Stimulated activated CD4-positive, alpha-beta T cell treated with anti-CD3 and anti-CD28 coated beads, Interleukin-1b, Interleukin-23, amount 100 ng/mL, for 1 hour (primary cell): ENCODE measurements around the gene TCF15.
"Not testable (repeated sequence)": the region's sequence is repeated elsewhere in the genome, so short reads cannot be mapped to it uniquely, and the experiment has no call there.

Source experiments
- DNase-seq, 2 donors: peaks; one replicate each; pipeline ENCODE4 v3.0.0-alpha.2; 2020; ENCODE audit warnings: low read depth in 2 of 2

TCF15 gene

GRCh38 chr20:642398-643174, 32.5 kb upstream of the TCF15 start:
- no peak for DNase-seq

GRCh38 chr20:642013-642397, 31.9 kb upstream of the TCF15 start:
- not testable (repeated sequence) for DNase-seq

GRCh38 chr20:641516-641875, 31.4 kb upstream of the TCF15 start:
- no peak for DNase-seq

- no peak for DNase-seq
These were observed 30.8 kb upstream of the TCF15 start for GRCh38 chr20:640674-641515.

- DNase-seq: no peak
These were observed 28.5 kb upstream of the TCF15 start for GRCh38 chr20:638579-638978.

GRCh38 chr20:637559-637958, 27.4 kb upstream of the TCF15 start:
- no peak for DNase-seq

- no peak for DNase-seq
These were observed 25.8 kb upstream of the TCF15 start for GRCh38 chr20:635893-636338.

- DNase-seq: no peak
These were observed 25.2 kb upstream of the TCF15 start for GRCh38 chr20:635028-635892.

- DNase-seq: no peak
These were observed 24.2 kb upstream of the TCF15 start for GRCh38 chr20:634148-634925.

- DNase-seq: no peak
These were observed 21.0 kb upstream of the TCF15 start for GRCh38 chr20:631101-631500.

GRCh38 chr20:626579-626978, 16.5 kb upstream of the TCF15 start:
- DNase-seq: no peak

GRCh38 chr20:625360-625932, 15.3 kb upstream of the TCF15 start:
- DNase-seq: no peak

- DNase-seq: no peak
These were observed 13.6 kb upstream of the TCF15 start for GRCh38 chr20:623704-624103.

GRCh38 chr20:623021-623420, 12.9 kb upstream of the TCF15 start:
- no peak for DNase-seq

- no peak for DNase-seq
These were observed 12.1 kb upstream of the TCF15 start for GRCh38 chr20:622161-622560.

GRCh38 chr20:621125-621756, 11.1 kb upstream of the TCF15 start:
- DNase-seq: no peak

GRCh38 chr20:620246-620645, 10.1 kb upstream of the TCF15 start:
- no peak for DNase-seq

GRCh38 chr20:618980-619379, 8.9 kb upstream of the TCF15 start:
- no peak for DNase-seq

- no peak for DNase-seq
These were observed 8.0 kb upstream of the TCF15 start for GRCh38 chr20:617934-618690.

- no peak for DNase-seq
These were observed 5.4 kb upstream of the TCF15 start for GRCh38 chr20:615514-615913.
